NCI-H82 (cell line): ENCODE data around the gene LENG8.
A peak's percentile ranks its signal among the peaks of the same experiment; 100 is the strongest.
"Not testable (repeated sequence)": the region's sequence is repeated elsewhere in the genome, so short reads cannot be mapped to it uniquely, and the experiment has no call there.

ENCODE experiments used
- DNase-seq: peaks from one replicate; lab custom pipeline; 2025; lab: John Stamatoyannopoulos, UW

LENG8 gene

GRCh38 chr19:54461613-54462012 is 12.6 kb downstream of the LENG8 start:
- no peak for DNase-seq

- DNase-seq, result no peak
Measured at GRCh38 chr19:54462047-54462654, 13.2 kb downstream of the LENG8 start.

- peak; percentile 61 for DNase-seq
Measured at GRCh38 chr19:54462655-54463530, 13.9 kb downstream of the LENG8 start.

- DNase-seq, result peak; percentile 97
Measured at GRCh38 chr19:54463531-54464043, 14.6 kb downstream of the LENG8 start, which contains the start of gene LENG9. Gene LENG9, minus strand, starts transcription at chr19:54463778. Its CDS starts 252 bp downstream, at chr19:54463526.

- peak; percentile 88 for DNase-seq
Measured at GRCh38 chr19:54464044-54464629, 15.1 kb downstream of the LENG8 start.

GRCh38 chr19:54464630-54465425 is 15.8 kb downstream of the LENG8 start:
- peak; percentile 93 for DNase-seq

GRCh38 chr19:54465426-54466109 is 16.6 kb downstream of the LENG8 start:
- no peak for DNase-seq

- DNase-seq, result not testable (repeated sequence)
Measured at GRCh38 chr19:54466110-54466480, 17.1 kb downstream of the LENG8 start.

GRCh38 chr19:54469496-54469934 is 20.5 kb downstream of the LENG8 start:
- peak; percentile 16 for DNase-seq

GRCh38 chr19:54470276-54470887 is 21.4 kb downstream of the LENG8 start:
- DNase-seq, result no peak

- DNase-seq, result no peak
Measured at GRCh38 chr19:54470991-54471782, 22.2 kb downstream of the LENG8 start.

GRCh38 chr19:54473071-54473891 is 24.3 kb downstream of the LENG8 start, which contains the start of gene CDC42EP5:
Gene CDC42EP5, minus strand, starts transcription at chr19:54473296. Its CDS starts 7,749 bp downstream, at chr19:54465547.
- DNase-seq, result no peak

- no peak for DNase-seq
Measured at GRCh38 chr19:54473892-54474372, 24.9 kb downstream of the LENG8 start.

GRCh38 chr19:54475706-54476105 is 26.7 kb downstream of the LENG8 start:
- DNase-seq, result no peak

- DNase-seq, result peak; percentile 63
Measured at GRCh38 chr19:54477650-54478049, 28.7 kb downstream of the LENG8 start.

- DNase-seq, result peak; percentile 77
Measured at GRCh38 chr19:54478677-54479266, 29.8 kb downstream of the LENG8 start.

GRCh38 chr19:54480051-54480450 is 31.1 kb downstream of the LENG8 start:
- DNase-seq, result no peak

GRCh38 chr19:54481326-54481930 is 32.4 kb downstream of the LENG8 start:
- DNase-seq, result peak; percentile 79
